ENCODE results near the gene MRAS.

DNA sequence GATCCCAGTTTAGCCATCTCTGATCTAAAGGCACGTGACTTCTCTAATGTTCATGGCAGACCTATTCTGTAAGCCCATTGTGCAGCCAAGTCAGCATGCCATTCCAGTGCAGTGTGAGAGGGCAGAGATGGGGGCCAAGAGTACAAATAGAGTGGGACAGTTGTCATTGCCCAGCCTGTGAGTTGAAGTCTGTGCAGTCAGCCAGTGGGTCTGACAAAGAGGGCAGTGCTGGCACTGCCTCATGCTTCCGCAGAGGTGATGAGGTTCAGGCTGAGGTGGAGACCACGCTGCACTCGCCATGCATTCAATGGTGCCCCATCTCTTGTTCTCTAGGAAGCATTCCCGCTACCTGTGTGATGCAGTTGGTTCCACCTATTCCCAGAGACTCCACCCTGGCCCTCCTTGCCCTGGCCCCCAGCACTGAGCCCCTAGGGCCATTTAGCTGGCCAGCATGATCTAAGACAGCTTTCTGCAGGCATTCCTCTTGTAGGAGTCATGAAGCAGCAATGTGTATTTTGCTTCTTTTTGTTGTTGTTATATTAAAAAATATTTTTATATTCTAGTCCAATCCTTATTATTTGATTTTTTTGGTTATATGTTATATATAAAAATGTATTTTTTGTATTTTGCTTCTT is 3.7 kb downstream of the MRAS start:
- no peak for TF ChIP-seq POLR2A (IDR thresholded peaks at IDR 0.05; ENCODE audit: low read length)
- TF ChIP-seq GATA1 (IDR thresholded peaks at IDR 0.05; ENCODE audit: low read depth, low read length), result no peak

Data from erythroblast (primary cell).